BLaER1 (cell line): ENCODE measurements around the gene PKN1.

Source experiments
- H3K27ac ChIP-seq: shearing (Covaris generic); formaldehyde crosslinking; 2 replicates; pipeline ENCODE4 v1.8.1; 2022
- H3K27me3 ChIP-seq: shearing (Covaris generic); formaldehyde crosslinking; 2 replicates; pipeline ENCODE4 v1.8.1; 2022
- H3K36me3 ChIP-seq: shearing (Covaris generic); formaldehyde crosslinking; 2 replicates; pipeline ENCODE4 v1.8.1; 2022
- H3K4me1 ChIP-seq: shearing (Covaris generic); formaldehyde crosslinking; 2 replicates; pipeline ENCODE4 v1.8.1; 2022
- H3K4me2 ChIP-seq: shearing (Covaris generic); formaldehyde crosslinking; 2 replicates; pipeline ENCODE4 v1.8.1; 2022
- H3K4me3 ChIP-seq: shearing (Covaris generic); formaldehyde crosslinking; 2 replicates; pipeline ENCODE4 v1.8.1; 2022
- H3K9ac ChIP-seq: shearing (Covaris generic); formaldehyde crosslinking; 2 replicates; pipeline ENCODE4 v1.8.1; 2022
- H3K9me3 ChIP-seq: shearing (Covaris generic); formaldehyde crosslinking; 2 replicates; pipeline ENCODE4 v1.8.1; 2022
- H4K20me1 ChIP-seq: shearing (Covaris generic); formaldehyde crosslinking; 2 replicates; pipeline ENCODE4 v1.8.1; 2022
- Cebpa-rat ChIP-seq: shearing (Covaris generic); IDR thresholded peaks from 2 replicates; pipeline ENCODE4 v1.8.1; 2022

The PKN1 gene

GRCh38 chr19:14519860-14520407 lies 86.8 kb downstream of the PKN1 start:
- peak overlapping the region; percentile 60 for H3K27ac ChIP-seq
- H4K20me1 ChIP-seq = peaks cover 32% of the 10 kb centered on the region
- TF ChIP-seq Cebpa-rat = no peak
- H3K4me2 ChIP-seq = peak overlapping the region; percentile 83
- no peaks in the 10 kb centered on the region for H3K9me3 ChIP-seq
- peaks cover 64% of the 10 kb centered on the region for H3K4me1 ChIP-seq
- H3K9ac ChIP-seq = no peak overlapping the region
- no peaks in the 10 kb centered on the region for H3K27me3 ChIP-seq
- no peak overlapping the region for H3K4me3 ChIP-seq
- H3K36me3 ChIP-seq = peaks cover 20% of the 10 kb centered on the region

DNA sequence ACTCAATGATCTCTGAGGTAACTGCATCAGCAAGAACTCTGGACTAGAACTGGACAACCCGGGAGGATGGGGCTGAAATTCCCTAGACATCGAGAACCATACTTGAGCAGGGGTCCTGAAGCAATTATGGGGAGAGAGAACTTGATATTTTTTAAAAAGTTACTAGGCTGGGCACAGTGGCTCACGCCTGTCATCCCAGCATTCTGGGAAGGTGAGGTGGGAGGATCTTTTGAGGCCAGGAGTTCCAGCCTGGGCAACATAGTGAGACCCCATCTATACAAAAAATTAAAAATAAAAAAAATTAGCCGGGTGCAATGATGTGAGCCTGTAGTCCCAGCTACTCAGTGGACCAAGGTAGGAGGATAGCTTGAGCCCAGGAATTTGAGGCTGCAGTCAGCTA lies 87.4 kb downstream of the PKN1 start:
- Histone ChIP-seq H3K9me3 (no peaks in the 10 kb centered on the region), H4K20me1 (peaks cover 26% of the 10 kb centered on the region), H3K4me3 (no peak overlapping the region), H3K27ac (peak overlapping the region; percentile 60; the same call in 1 of the 2 replicates), H3K4me1 (peaks cover 58% of the 10 kb centered on the region), H3K9ac (no peak overlapping the region), H3K36me3 (peaks cover 14% of the 10 kb centered on the region), H3K27me3 (no peaks in the 10 kb centered on the region), H3K4me2 (no peak overlapping the region)
- TF ChIP-seq Cebpa-rat = no peak
